HG02840 (cell line): Measurements from ENCODE around the gene HSD11B2.

ENCODE experiments used
- ATAC-seq: cut with Tn5 transposase; IDR thresholded peaks from one replicate; pipeline ENCODE4 v1.9.1; 2021; ENCODE audit warnings: mild to moderate bottlenecking, moderate library complexity, moderate number of reproducible peaks; ENCODE audit not compliant: unreplicated experiment, low FRiP score

Gene HSD11B2

DNA sequence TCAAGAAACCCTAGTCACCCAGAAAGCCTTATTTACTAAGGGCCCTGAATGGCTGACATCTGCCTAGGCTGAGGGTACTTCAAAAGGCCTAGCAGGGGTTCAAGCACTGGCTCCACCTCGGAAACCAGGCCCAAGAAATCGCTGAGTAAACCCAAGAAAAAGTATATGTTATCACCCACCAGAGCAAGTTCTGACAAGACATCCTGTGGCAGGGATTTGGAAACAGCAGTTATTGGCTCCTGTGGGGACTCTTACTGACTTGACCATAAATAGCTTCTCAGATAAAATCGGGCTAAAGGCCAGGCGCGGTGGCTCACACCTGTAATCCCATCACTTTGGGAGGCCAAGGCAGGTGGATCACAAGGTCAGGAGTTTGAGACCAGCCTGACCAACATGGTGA lies 37.8 kb downstream of the HSD11B2 start:
- ATAC-seq, result no peak

DNA sequence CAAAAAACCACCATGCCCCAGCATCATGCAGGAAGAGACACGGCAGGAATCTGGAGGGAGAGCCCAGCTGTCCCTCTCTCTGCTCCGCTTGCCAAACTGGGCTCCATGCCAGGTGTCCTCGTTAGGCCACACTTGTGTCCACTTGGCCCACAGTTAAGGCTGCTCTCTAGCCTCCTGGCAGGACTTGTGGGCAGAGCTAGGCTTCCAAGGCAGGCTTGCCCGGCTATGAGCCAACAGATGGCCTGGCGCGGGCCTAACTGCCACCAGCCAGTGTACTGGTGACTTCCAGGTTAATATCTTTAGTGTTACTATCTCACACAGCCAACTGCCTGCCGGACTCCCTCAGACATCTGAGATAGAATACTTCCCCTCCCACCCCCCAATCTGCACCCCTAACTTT lies 39.4 kb downstream of the HSD11B2 start:
- no peak for ATAC-seq

DNA sequence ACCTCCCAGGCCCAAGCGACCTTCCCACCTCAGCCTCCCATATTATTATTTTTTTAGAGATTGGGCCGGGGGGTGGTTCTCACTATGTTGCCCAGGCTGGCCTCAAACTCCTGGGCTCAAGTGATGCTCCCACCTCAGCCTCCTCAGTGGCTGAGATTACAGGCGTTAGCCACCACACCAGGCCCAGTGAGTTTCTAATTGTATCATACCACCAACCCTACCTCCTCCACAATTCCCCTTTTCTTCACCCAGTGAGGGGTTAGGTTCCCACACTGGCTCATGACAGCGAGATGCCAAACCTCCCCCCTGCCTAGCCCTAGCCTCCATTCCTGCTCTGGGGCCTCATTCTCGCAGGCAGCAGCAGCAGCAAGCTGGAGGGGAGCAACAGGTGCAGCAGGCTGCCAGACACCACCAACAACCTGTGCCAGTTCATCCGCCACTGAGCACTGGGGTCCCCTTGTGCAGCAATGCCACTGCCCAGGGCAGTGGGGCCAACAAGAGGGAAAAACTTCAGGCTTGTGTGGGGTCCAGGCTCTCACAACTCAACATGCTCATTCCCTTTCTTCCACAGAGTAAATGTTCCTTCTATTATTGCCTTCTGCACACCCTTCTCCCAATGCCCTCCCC lies 41.0 kb downstream of the HSD11B2 start:
- ATAC-seq, result no peak

DNA sequence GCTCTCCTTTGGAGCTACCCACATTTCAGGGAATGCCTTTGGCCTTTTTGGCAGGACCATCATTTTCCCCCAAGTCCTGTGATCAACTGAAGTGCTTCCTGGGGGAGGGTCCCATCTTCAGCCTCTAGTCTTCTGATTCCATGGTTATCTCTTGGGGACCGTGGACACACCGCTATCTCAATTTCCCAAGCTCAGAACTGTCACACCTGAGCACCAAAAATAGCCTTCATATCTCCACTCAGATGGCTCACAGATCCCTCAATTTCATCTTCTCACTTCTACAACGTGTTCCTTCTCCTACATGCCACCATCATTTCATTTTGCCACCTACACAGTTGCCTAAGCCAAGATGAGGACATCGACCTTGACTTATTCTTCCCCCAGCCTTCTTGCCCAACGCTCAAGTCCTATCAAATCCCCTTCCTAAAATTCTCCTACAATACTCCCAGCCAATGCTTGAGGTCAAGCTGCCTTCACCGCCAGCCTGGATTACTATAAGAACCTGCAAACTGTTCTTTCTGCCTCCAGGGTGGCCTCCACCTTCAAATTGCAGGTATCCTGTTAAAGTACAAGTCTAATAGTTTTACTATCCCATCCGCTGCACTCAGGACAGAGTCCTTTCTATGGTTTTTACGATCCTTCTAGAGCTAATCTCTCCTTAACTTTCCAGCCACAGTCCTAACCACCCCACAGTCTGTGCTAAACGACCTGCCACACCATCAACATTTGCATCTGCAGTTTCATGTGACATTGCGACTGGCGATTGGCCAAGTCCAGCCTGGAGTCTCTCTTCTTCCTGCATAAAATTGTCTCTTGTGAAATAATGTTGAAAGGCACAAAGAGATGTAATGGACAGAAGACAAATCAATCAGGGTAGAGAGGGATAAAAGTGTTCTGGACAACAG lies 43.9 kb downstream of the HSD11B2 start:
- ATAC-seq, result no peak

DNA sequence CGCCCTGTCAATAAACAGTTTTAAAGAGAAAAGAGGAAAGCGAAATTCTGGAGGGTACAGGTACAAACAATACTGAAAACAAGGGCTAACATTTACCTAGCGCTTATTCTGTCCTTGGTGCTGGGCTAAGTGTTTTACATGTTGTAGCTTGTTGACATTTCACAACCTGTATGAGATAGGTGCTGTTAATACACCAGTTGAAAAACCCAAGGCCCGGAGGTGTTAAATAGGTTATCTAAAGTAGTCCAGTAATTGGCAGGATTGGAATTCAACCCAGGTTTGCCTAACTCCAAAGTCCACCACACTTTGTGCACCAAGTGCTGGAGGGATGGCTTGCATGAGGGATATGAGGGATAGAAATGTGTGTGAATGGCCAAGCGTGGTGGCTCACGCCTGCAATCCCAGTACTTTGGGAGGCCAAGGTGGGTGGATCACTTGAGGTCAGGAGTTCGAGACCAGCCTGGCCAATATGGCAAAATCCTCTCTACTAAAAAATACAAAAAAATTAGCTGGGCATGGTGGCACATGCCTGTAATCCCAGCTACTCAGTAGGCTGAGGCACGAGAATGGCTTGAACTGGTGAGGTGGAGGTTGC lies 47.1 kb downstream of the HSD11B2 start:
- ATAC-seq, result no peak

DNA sequence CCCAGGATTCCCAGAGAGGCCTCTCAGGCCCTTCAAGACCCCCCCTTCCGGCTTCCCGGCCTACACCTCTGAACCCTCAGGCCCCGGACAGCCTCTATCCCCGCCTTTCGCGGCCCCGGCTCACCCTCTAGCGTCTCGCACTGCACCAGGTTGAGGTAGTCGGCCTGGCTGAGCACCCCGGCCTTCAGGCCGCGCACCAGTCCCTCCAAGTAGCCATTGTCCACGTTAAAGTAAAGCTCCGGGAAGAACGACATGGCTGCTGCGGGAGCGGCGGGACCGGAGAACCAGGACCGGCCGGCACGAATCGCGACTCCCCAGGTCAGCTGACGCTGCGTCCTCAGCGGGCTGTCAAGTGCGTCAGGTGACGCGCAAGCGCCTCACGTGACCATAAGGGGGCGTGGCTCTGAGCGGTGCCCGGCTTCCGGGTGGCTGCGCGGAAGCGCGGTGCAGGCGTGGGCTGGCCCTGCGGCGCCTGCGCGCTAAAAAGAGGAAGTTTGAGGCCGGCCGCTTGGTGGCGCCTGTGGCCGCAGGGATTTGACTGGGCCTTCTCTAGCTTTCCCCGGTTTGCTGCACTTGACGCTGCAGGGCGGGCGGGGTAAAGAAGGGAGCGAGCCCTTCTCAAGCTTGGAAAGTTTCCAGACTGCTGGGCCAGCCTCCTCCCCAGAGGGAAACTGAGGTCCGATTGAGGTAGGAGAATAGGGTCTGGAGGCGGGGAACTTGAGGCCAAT lies 50.1 kb downstream of the HSD11B2 start, which contains the start of gene ATP6V0D1:
TSS of gene ATP6V0D1 (minus strand) at position 325 of the 728 bp plus-strand sequence. CDS start at position 254, 71 bp downstream.
- ATAC-seq, result peak; percentile 97

DNA sequence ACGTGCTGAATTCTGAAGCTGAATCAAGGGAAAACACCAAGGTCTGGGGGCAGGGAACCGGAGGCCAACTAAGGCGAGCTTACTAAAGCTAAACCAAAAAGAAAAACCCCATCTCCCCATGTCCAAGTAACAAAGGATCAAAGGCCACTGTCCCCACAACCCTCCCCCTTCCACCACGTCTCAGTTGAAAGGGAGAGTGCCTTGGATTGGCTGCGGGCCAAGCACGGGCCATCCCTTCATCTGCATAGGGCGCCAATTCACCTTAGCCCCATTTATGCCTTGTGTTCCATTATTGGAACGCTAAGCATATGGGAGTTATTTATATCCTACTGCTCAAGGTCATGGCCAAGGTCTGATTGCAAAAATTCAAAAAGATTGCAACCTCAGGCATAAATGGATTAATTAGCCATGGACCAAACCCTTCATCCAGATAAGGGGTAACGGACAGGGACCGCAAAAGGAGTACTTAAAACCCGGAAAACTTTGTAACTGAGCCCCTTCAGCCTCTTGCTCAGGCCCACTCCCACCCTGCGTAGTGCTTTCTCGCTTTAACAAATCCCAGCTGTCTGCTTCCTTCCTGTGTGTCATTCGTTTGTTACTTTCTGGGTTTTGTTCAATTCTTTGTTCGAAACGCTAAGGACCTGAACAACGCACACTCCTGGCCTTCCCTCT lies 50.8 kb downstream of the HSD11B2 start:
- no peak for ATAC-seq

DNA sequence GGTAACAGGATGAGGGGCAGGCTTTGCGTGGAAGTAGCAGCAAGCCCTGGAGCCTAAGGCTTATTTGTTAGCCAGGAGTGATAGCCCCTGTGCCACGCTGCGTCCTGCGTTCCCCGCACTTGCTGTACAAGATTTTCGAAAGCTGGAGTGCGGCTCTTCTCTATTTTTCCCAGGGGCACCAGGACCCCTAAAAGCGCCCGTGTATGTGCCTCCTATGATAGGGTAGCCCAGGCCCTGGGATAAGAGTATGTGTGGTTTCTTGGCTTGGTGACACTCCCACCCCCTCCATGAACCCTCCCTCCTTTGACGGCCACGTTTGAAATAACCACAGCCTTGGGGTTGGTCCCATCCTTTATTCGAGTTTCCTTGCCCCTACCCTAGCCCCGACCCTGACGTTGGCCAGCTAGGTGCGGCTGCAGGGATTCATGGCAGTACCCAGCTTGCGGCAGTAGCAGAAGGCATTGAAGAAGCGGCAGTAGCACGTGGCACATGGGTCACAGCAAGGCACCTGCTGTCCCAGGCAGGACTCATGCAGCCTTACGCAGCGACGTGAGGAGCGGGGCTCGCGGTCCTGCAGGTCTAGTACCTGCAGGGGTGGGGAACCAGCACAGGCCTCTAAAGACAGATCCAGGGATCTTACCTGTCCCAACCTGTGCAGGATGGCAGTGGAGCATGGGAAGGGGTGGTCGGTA lies 51.5 kb downstream of the HSD11B2 start:
- no peak for ATAC-seq

DNA sequence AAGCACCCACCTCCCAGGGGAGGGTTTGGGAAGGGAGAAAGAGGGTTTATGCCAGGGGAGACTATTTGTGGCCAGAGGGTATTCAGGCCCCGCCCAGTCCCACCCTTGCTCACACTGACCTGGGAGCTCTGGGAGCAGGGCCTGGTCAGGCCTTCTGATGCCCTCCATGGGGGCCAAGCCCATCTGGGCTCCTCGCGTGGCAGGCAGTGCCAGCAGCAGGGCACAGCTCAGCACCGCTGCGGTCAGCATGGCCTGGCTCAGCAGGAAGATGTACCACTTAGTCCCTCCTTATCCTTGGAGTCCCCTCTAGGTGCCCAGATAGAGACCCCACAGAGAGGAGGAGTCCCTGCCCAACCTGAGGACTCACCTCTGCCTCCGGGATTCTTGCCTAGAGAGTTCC lies 52.2 kb downstream of the HSD11B2 start, which contains the start of gene AGRP:
TSS of gene AGRP (minus strand) at position 398 of the 400 bp plus-strand sequence. CDS start at position 249, 149 bp downstream.
- ATAC-seq, result no peak

DNA sequence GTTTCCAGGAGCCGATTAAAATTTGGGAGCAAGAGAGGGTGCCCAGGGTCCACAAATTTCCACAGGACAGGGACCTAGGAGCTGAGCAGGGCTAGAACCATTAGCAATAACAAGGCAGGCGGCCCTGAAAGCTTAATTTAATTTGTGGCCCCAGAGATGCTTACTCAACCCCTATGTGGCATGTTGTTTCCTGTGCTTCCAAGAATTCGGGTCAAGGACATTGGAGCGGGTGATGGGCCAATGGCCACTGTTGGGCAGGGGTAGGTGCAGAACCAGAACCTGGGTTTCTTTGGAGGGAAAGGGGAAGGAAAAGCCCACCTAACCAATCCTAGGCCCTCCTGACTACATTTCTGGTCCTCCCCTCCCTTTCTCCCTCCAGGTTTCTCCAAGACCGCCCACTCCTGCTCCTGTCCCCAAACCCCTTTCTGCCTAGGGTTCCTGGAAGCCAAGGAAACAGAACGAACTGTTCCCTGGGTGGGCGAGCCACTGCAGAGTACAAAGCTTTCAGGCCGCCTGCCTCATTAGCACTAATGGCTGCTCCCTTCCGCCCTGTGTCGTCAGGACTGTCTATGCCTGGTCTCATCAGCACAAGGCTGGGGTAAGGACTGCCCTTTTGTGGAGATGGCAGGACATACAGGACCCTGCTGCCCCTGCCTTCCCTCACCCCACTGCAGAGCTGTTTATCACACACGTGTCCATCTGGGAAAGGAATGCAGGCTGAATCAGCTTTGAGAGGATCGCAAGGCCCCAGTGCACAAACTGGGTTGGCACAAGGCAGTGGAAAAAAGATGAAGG lies 53.0 kb downstream of the HSD11B2 start:
- ATAC-seq, result no peak

DNA sequence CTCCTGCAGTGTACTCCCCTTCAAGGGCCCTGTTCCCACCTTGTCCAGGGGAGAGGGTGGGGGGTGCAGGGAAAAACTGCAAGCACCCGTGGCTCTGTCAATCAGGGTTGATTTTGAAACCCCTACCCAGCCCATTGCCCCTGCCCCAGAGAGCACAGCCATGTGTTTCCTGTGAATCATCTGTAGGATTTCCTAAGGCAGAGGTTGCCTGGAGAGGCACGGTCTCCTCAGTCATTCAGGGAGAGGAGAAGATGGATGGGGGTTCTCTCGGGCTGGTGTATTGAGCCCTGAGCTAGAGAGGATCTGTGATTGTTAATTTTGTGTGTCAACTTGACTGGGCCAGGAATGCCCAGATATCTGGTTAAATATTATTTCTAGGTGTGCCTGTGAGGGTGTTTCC lies 55.9 kb downstream of the HSD11B2 start:
- no peak for ATAC-seq
